DOHH2 (cell line): ENCODE data around the gene TERT.
"Not testable (repeated sequence)": the region's sequence is repeated elsewhere in the genome, so short reads cannot be mapped to it uniquely, and the experiment has no call there.

ENCODE experiments used
- H3F3A ChIP-seq: fragments of 200-600 bp; sonication (generic), shearing (Covaris generic); 2 replicates; pipeline ENCODE4 v1.6.0; 2016; ENCODE audit warnings: antibody characterized with exemption, mild to moderate bottlenecking; ENCODE audit not compliant: control insufficient read depth, insufficient read depth
- H3K27ac ChIP-seq: fragments of 200-600 bp; sonication (generic); 2 replicates; pipeline ENCODE4 v1.5.1; 2014; ENCODE audit warnings: low read depth, mild to moderate bottlenecking, low read length, moderate library complexity
- H3K27me3 ChIP-seq: fragments of 200-600 bp; sonication (generic); 2 replicates; pipeline ENCODE4 v1.6.1; 2014; ENCODE audit warnings: mild to moderate bottlenecking, low read length, mixed read lengths; ENCODE audit not compliant: control insufficient read depth
- H3K36me3 ChIP-seq: fragments of 200-600 bp; sonication (generic); 2 replicates; pipeline ENCODE4 v1.6.1; 2014; ENCODE audit warnings: mild to moderate bottlenecking, low read length, moderate library complexity, mixed read lengths; ENCODE audit not compliant: control insufficient read depth
- H3K4me1 ChIP-seq: fragments of 200-600 bp; sonication (generic); 2 replicates; pipeline ENCODE4 v1.6.1; 2014; ENCODE audit warnings: mild to moderate bottlenecking, low read length, mixed read lengths; ENCODE audit not compliant: control insufficient read depth
- H3K4me2 ChIP-seq: fragments of 200-600 bp; sonication (generic); 2 replicates; pipeline ENCODE4 v1.6.0; 2014; ENCODE audit warnings: mild to moderate bottlenecking, low read length, moderate library complexity
- H3K4me3 ChIP-seq: fragments of 200-600 bp; sonication (generic); 2 replicates; pipeline ENCODE4 v1.5.1; 2014; ENCODE audit warnings: mild to moderate bottlenecking, low read length, mixed read lengths
- H3K79me2 ChIP-seq: fragments of 200-600 bp; sonication (generic); 2 replicates; pipeline ENCODE4 v1.6.1; 2014; ENCODE audit warnings: mild to moderate bottlenecking, low read length, mixed read lengths; ENCODE audit not compliant: control insufficient read depth
- H3K9me2 ChIP-seq: fragments of 200-600 bp; sonication (generic); replicated peaks from 2 replicates; pipeline ENCODE4 v1.6.1; 2014; ENCODE audit warnings: mild to moderate bottlenecking, low read length, mixed read lengths; ENCODE audit not compliant: control insufficient read depth
- H3K9me3 ChIP-seq: fragments of 200-600 bp; sonication (generic); 2 replicates; pipeline ENCODE4 v1.6.1; 2014; ENCODE audit warnings: antibody characterized with exemption, low read length, mixed read lengths; ENCODE audit not compliant: control insufficient read depth, insufficient read depth
- H4K20me1 ChIP-seq: fragments of 200-600 bp; sonication (generic); 2 replicates; pipeline ENCODE4 v1.6.0; 2014; ENCODE audit warnings: low read depth, mild to moderate bottlenecking, antibody characterized with exemption, low read length, moderate library complexity; ENCODE audit not compliant: control insufficient read depth, insufficient read depth
- EZH2phosphoT487 ChIP-seq: fragments of 200-600 bp; sonication (generic); IDR thresholded peaks from 2 replicates; pipeline ENCODE4 v1.6.1; 2017; ENCODE audit warnings: borderline replicate concordance, mild to moderate bottlenecking, antibody characterized with exemption, low read length, moderate library complexity, mixed read lengths
- TF ChIP-seq, protein P1 (sequence below): fragments of 200-600 bp; sonication (generic); IDR thresholded peaks from one replicate; pipeline ENCODE4 v1.5.1; 2014; ENCODE audit warnings: antibody characterized with exemption, mild to moderate bottlenecking, low read depth, low read length; ENCODE audit not compliant: poor library complexity, severe bottlenecking

TERT gene

DNA sequence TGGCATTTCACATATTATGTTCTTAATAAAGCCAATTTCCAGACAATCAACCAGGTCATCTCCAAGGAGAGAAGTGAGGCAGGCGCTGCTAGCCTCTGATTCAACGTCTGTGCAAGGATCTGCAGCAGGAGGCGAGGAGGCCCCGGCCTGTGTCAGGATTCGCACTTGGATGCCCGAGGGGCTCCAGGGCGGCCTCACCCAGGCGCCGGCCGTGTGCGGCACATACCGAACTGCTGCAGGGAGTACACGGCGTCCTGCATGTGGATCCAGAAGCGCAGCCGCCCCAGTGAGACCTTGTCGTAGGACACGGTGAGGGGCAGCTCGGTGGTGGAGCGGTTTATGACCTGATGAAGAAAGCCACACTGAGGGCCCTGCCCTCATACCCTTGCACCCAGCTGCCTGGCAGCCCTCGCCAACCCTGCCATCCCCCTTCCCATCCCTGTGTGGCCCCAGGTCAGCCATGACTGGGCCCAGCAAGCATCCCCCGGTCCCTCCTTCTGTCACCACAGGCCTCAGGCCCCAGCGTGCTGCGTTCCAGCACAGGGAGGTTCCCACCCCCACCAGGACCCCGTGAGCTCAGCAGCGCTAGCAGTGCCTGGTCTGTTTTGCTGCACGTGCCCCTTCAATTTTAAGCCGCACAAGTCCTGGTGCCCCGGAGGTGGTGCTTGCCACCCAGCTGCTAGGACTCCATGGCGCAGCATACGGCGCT, 40.1 kb upstream of the TERT start:
- Histone ChIP-seq H3F3A (peaks cover 11% of the 10 kb centered on the region; the same call in 1 of the 2 replicates), H3K4me3 (no peak overlapping the region), H3K79me2 (peaks cover 95% of the 10 kb centered on the region), H3K9me2 (no peaks in the 10 kb centered on the region), H3K9me3 (no peaks in the 10 kb centered on the region), H3K27ac (no peak overlapping the region), H4K20me1 (peaks cover 9% of the 10 kb centered on the region), H3K4me1 (peaks cover 36% of the 10 kb centered on the region), H3K4me2 (no peak overlapping the region), H3K27me3 (no peaks in the 10 kb centered on the region), H3K36me3 (peaks cover 98% of the 10 kb centered on the region)
- TF ChIP-seq, protein P1, sequence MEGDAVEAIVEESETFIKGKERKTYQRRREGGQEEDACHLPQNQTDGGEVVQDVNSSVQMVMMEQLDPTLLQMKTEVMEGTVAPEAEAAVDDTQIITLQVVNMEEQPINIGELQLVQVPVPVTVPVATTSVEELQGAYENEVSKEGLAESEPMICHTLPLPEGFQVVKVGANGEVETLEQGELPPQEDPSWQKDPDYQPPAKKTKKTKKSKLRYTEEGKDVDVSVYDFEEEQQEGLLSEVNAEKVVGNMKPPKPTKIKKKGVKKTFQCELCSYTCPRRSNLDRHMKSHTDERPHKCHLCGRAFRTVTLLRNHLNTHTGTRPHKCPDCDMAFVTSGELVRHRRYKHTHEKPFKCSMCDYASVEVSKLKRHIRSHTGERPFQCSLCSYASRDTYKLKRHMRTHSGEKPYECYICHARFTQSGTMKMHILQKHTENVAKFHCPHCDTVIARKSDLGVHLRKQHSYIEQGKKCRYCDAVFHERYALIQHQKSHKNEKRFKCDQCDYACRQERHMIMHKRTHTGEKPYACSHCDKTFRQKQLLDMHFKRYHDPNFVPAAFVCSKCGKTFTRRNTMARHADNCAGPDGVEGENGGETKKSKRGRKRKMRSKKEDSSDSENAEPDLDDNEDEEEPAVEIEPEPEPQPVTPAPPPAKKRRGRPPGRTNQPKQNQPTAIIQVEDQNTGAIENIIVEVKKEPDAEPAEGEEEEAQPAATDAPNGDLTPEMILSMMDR = no peak
- no peak for TF ChIP-seq EZH2phosphoT487

DNA sequence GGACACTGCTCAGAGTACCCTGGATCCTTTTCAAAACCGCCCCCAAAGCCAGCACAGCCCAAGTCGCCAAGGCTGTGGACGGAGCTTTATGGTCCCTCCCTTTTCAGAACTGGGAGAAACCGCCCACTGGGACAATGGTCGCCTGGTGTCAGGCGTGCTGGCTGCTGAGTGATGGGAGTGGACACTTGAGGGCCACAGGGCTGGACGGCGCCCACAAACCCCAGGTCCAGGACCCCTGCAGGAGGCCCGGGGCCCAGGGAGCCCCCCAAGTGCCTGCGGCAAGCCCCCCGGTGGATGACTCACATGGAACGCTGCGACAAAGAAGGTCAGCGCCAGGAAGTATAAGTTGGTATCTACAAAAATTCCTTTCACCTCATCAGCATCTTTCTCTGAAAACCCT, 39.1 kb upstream of the TERT start:
- Histone ChIP-seq H3K79me2 (peaks cover 91% of the 10 kb centered on the region), H3K27ac (no peak overlapping the region), H3K4me1 (peaks cover 34% of the 10 kb centered on the region), H3K9me3 (no peaks in the 10 kb centered on the region), H3F3A (peaks cover 11% of the 10 kb centered on the region; the same call in 1 of the 2 replicates), H3K27me3 (no peaks in the 10 kb centered on the region), H3K9me2 (no peaks in the 10 kb centered on the region), H3K36me3 (peaks cover 96% of the 10 kb centered on the region), H3K4me3 (no peak overlapping the region), H3K4me2 (no peak overlapping the region), H4K20me1 (peaks cover 9% of the 10 kb centered on the region)
- TF ChIP-seq EZH2phosphoT487 = no peak
- TF ChIP-seq, protein P1 = no peak

DNA sequence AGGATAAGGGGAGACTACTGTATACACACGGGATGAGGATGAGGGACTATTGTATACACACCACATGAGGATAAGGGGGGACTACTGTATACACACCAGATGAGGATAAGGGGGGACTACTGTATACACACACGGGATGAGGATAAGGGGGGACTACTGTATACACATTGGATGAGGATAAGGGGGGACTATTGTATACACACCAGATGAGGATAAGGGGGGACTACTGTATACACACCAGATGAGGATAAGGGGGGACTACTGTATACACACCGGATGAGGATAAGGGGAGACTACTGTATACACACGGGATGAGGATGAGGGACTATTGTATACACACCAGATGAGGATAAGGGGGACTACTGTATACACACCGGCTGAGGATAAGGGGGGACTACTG, 38.4 kb upstream of the TERT start:
- H3K36me3 ChIP-seq = peaks cover 96% of the 10 kb centered on the region
- peaks cover 91% of the 10 kb centered on the region for H3K79me2 ChIP-seq

DNA sequence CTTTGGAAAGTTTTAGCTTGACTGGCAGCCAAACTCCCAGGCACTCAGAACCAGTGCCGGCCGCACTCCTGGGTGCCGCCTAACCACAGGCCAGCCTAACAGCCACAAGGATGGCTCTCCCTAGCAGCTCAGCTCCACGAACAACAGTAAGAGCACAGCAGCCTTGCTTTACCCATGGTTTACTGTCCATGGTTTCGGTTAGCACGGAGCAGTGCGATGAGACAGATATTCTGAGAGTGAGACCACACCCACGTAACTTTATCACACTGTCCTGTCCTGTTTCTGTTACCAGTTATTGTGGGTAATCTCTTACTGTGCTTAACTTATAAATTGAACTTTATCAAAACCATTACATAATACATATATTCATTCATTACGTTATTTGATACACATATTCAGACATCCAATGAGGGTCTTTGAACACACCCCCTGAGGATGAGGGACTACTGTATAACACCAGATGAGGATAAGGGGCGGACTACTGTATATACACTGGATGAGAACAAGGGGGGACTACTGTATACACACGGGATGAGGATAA, 37.7 kb upstream of the TERT start:
- Histone ChIP-seq H3K27me3 (no peaks in the 10 kb centered on the region), H3K9me3 (no peaks in the 10 kb centered on the region), H3K4me3 (no peak overlapping the region), H3F3A (peaks cover 11% of the 10 kb centered on the region; the same call in 1 of the 2 replicates), H4K20me1 (peaks cover 11% of the 10 kb centered on the region), H3K36me3 (peaks cover 90% of the 10 kb centered on the region), H3K79me2 (peaks cover 87% of the 10 kb centered on the region), H3K27ac (no peak overlapping the region), H3K9me2 (no peaks in the 10 kb centered on the region), H3K4me1 (peaks cover 20% of the 10 kb centered on the region), H3K4me2 (no peak overlapping the region)
- TF ChIP-seq EZH2phosphoT487 = no peak
- TF ChIP-seq, protein P1 = no peak

More for the DNA sequence above, 38.4 kb upstream of the TERT start:
- H3K9me2 ChIP-seq, H3K4me2 ChIP-seq, H3K27ac ChIP-seq, H3K4me3 ChIP-seq, H3K27me3 ChIP-seq, H3K9me3 ChIP-seq: not testable (repeated sequence)
- Histone ChIP-seq H4K20me1 (peaks cover 11% of the 10 kb centered on the region), H3K4me1 (peaks cover 27% of the 10 kb centered on the region), H3F3A (peaks cover 11% of the 10 kb centered on the region; the same call in 1 of the 2 replicates)
